ENCODE data around the gene OTUB1.

DNA sequence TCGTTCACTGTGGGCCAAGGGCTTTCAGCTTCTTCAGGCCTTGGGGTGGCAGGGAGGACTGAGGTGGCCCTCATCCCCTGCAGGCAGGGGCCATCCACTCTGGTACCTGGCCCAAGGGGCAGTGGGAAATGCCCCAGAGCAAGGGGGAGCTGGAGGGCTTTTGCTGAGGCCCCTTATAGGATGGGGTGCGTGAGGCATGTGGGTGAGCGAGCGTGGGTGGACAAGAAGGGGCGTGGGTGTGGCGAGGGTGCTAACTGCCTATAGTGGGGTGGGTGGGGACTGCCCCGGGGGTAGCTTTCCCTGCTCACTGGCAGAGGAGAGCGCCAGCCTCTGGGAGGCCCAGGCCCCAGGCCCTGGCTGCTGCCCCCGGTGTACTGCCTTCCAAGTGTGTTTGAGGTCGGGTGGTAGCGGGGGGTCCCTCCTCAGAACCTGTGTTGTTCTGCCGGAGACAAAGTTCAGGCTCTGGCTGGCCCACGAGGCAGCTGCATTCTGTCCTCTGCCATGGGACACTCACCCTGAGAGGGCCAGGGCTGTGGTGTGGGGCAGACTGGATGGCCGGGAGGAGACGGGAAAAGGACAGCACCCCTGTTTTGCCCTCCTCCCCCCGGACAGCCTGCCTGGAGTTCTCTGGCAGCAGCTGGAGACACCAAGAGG, 52.9 kb downstream of the OTUB1 start:
- TF ChIP-seq, protein P1, sequence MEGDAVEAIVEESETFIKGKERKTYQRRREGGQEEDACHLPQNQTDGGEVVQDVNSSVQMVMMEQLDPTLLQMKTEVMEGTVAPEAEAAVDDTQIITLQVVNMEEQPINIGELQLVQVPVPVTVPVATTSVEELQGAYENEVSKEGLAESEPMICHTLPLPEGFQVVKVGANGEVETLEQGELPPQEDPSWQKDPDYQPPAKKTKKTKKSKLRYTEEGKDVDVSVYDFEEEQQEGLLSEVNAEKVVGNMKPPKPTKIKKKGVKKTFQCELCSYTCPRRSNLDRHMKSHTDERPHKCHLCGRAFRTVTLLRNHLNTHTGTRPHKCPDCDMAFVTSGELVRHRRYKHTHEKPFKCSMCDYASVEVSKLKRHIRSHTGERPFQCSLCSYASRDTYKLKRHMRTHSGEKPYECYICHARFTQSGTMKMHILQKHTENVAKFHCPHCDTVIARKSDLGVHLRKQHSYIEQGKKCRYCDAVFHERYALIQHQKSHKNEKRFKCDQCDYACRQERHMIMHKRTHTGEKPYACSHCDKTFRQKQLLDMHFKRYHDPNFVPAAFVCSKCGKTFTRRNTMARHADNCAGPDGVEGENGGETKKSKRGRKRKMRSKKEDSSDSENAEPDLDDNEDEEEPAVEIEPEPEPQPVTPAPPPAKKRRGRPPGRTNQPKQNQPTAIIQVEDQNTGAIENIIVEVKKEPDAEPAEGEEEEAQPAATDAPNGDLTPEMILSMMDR (conservative IDR thresholded peaks at IDR 0.05 in 1 of 2, IDR thresholded peaks at IDR 0.05 in 1 of 2; ENCODE audit: extremely low read depth in 1 of 2, insufficient read depth in 1 of 2, low read depth in 1 of 2, low read length in 2 of 2): no peak
- TF ChIP-seq EZH2 (IDR thresholded peaks at IDR 0.05; ENCODE audit: borderline replicate concordance, low read length): no peak

Data from mammary epithelial cell (primary cell).